GM12874 (cell line): ENCODE data around the gene NLGN2.

Experiments
- CTCF ChIP-seq: IDR thresholded peaks from 2 replicates; pipeline ENCODE4 v1.5.1; 2011; ENCODE audit warnings: low read depth, mild to moderate bottlenecking, control low read depth, low read length, moderate library complexity; ENCODE audit not compliant: insufficient read depth

Gene NLGN2

GRCh38 chr17:7384489-7385081 is 23.1 kb upstream of the NLGN2 start:
- TF ChIP-seq CTCF: no peak

DNA sequence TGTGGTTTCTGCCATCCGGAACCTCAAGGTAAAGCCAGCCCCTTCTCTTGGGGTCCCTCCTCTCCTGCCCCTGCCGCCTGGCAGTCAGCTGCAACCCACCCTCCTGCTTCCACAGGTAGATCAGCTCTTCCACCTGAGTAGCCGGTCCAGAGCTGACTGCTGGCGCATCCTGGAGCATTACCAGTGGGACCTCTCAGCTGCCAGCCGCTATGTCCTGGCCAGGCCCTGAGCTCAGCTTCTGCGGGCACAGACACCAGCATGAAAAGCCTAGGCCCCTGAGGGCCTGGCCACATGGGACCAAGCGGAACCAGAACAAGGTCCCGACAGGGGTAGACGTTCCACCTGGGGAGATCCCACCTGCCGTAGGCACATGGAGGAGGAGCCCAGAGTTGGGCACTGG is 18.8 kb upstream of the NLGN2 start:
- TF ChIP-seq CTCF: no peak

GRCh38 chr17:7389924-7390910 is 17.4 kb upstream of the NLGN2 start:
- TF ChIP-seq CTCF: no peak

GRCh38 chr17:7391307-7391706 is 16.3 kb upstream of the NLGN2 start:
- no peak for TF ChIP-seq CTCF

DNA sequence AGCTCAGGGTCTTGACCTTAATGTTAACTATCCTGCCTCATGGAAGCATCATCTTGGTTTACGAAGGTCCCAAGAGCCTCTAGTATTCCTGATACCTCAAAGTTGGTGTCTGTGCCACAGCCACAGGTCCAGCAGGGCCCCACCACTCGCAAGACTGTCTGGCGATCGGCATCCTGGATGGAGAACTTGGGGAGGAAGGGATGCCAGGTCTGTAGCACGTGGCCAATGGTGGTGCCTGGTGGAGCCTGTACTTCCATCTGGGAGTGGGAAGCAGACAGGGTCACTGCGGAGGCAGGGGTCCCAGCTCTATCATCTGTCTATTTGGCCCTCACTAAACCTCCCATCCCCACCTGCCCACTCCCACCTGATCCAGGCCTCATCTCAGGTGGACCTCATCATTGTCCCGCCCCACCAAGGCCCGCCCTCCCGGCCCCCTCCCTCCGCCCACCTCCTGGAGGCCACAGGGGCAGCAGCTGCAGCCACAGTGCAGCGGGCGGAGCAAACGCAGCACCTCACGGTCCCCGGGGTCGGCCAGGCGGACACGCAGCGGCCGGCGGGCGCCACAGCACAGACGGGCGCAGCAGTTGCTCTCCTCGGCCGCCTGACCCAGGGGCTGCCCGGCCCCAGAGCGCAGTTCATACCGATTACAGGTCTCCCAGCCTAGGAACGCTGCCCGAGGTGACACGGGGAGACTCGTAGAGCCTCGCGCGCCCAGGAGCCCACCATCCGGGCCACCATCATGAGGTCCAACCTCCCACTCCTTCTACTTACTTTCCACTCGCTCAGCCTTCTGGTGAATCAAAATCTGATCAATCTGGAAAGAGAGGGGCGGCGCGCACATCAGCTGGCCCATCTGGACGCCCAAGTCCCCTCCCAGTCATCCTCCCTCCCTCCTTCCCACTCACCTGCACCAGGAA is 14.7 kb upstream of the NLGN2 start:
- TF ChIP-seq CTCF: no peak

DNA sequence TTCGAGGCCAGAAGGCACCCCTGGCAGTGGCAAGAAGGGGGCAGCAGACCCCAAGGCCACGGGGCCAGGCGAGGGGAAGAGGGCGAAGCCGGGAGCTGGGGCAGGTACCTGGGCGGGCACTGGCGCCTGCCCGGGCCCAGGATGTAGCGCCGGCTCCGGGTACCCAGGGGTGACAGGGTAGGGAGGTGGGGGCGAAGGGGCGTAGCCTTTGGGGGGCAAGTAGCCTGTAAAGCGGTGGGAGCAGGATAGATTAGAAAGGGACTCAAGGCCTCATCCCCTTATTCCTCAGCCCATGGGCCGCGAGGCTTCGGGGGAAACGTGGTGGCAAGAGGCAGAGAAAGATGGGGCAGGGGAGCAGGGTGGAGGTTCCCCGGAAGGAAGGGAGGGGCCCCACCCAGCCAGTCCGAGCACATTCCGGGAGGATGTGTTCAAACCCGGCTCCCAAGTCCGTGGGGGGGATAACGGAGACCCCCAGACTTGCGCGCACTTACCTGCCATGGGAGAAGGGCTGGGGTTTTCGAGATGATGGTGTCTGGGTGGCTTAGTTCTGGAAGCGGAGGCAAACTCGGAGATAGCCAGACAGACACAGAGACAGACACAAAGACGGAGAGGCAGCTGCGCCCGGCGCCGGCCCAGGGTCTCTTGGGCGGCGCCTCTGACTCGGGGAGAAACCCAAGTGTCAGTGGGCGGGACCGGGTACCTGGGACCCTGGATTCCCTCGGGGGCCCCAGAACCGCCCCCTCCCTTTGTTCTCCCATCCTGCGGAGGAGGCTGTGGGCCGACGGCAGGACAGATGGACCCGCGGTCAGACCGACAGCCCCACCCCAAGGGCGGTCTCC is 13.8 kb upstream of the NLGN2 start:
- no peak for TF ChIP-seq CTCF
